ENCODE data around the gene GP2. TPM values are rescaled to one million over a fixed set of nuclear protein-coding genes. Genes with fewer than 3 reads are reported as not detected.
"Not testable (repeated sequence)": the region's sequence is repeated elsewhere in the genome, so short reads cannot be mapped to it uniquely, and the experiment has no call there.

Gene GP2
- total RNA-seq, 1 experiment from 2014 or later: not detected

GRCh38 chr16:20318006-20318405 is 9.3 kb downstream of the GP2 start:
- Histone ChIP-seq H3K4me1 (no peaks in the 10 kb centered on the region), H3K4me3 (no peak overlapping the region), H3K27ac (no peak overlapping the region), H3K27me3 (no peaks in the 10 kb centered on the region), H3K36me3 (no peaks in the 10 kb centered on the region), H3K9me3 (replicated peaks) (no peaks in the 10 kb centered on the region)
- DNase-seq: no peak

GRCh38 chr16:20317117-20317516 is 10.2 kb downstream of the GP2 start:
- DNase-seq: no peak
- Histone ChIP-seq H3K4me3 (no peak overlapping the region), H3K4me1 (no peaks in the 10 kb centered on the region), H3K9me3 (replicated peaks) (no peaks in the 10 kb centered on the region), H3K27ac (no peak overlapping the region), H3K27me3 (no peaks in the 10 kb centered on the region), H3K36me3 (no peaks in the 10 kb centered on the region)

GRCh38 chr16:20316715-20317114 is 10.6 kb downstream of the GP2 start:
- Histone ChIP-seq H3K27ac (no peak overlapping the region), H3K9me3 (replicated peaks) (no peaks in the 10 kb centered on the region), H3K36me3 (no peaks in the 10 kb centered on the region), H3K27me3 (no peaks in the 10 kb centered on the region), H3K4me3 (no peak overlapping the region), H3K4me1 (no peaks in the 10 kb centered on the region)
- no peak for DNase-seq

GRCh38 chr16:20315764-20316163 is 11.5 kb downstream of the GP2 start:
- Histone ChIP-seq H3K9me3 (replicated peaks) (no peaks in the 10 kb centered on the region), H3K36me3 (no peaks in the 10 kb centered on the region), H3K27ac (no peak overlapping the region), H3K27me3 (no peaks in the 10 kb centered on the region), H3K4me3 (no peak overlapping the region), H3K4me1 (no peaks in the 10 kb centered on the region)
- no peak for DNase-seq

- H3K36me3 ChIP-seq: no peaks in the 10 kb centered on the region
- no peak overlapping the region for H3K27ac ChIP-seq
- no peaks in the 10 kb centered on the region for H3K27me3 ChIP-seq
- no peaks in the 10 kb centered on the region for H3K9me3 ChIP-seq (replicated peaks)
- no peaks in the 10 kb centered on the region for H3K4me1 ChIP-seq
- H3K4me3 ChIP-seq: no peak overlapping the region
- no peak for DNase-seq
Measured at GRCh38 chr16:20314575-20314974, 12.7 kb downstream of the GP2 start.

- Histone ChIP-seq H3K9me3 (replicated peaks) (no peaks in the 10 kb centered on the region), H3K4me1 (no peaks in the 10 kb centered on the region), H3K4me3 (no peak overlapping the region), H3K27me3 (no peaks in the 10 kb centered on the region), H3K36me3 (no peaks in the 10 kb centered on the region), H3K27ac (no peak overlapping the region)
- no peak for DNase-seq
Measured at GRCh38 chr16:20313741-20314140, 13.6 kb downstream of the GP2 start.

GRCh38 chr16:20312536-20313095 is 14.7 kb downstream of the GP2 start:
- H3K9me3 ChIP-seq (replicated peaks); H3K27me3 ChIP-seq; H3K27ac ChIP-seq; H3K36me3 ChIP-seq; H3K4me1 ChIP-seq; H3K4me3 ChIP-seq; DNase-seq: not testable (repeated sequence)

- no peaks in the 10 kb centered on the region for H3K9me3 ChIP-seq (replicated peaks)
- no peaks in the 10 kb centered on the region for H3K36me3 ChIP-seq
- no peaks in the 10 kb centered on the region for H3K4me1 ChIP-seq
- no peaks in the 10 kb centered on the region for H3K27me3 ChIP-seq
- no peak overlapping the region for H3K27ac ChIP-seq
- DNase-seq: no peak
- no peak overlapping the region for H3K4me3 ChIP-seq
Measured at GRCh38 chr16:20311548-20311947, 15.8 kb downstream of the GP2 start.

GRCh38 chr16:20310421-20311395 is 16.6 kb downstream of the GP2 start:
- Histone ChIP-seq H3K4me3 (no peak overlapping the region), H3K9me3 (replicated peaks) (no peaks in the 10 kb centered on the region), H3K27me3 (no peaks in the 10 kb centered on the region), H3K36me3 (no peaks in the 10 kb centered on the region), H3K4me1 (no peaks in the 10 kb centered on the region), H3K27ac (no peak overlapping the region)
- DNase-seq: no peak

- H3K27ac ChIP-seq: no peak overlapping the region
- no peak for DNase-seq
- no peaks in the 10 kb centered on the region for H3K4me1 ChIP-seq
- H3K4me3 ChIP-seq: no peak overlapping the region
- H3K27me3 ChIP-seq: no peaks in the 10 kb centered on the region
- H3K9me3 ChIP-seq (replicated peaks): no peaks in the 10 kb centered on the region
- no peaks in the 10 kb centered on the region for H3K36me3 ChIP-seq
Measured at GRCh38 chr16:20309786-20310185, 17.5 kb downstream of the GP2 start.

GRCh38 chr16:20308801-20309590 is 18.3 kb downstream of the GP2 start:
- Histone ChIP-seq H3K9me3 (replicated peaks) (no peaks in the 10 kb centered on the region), H3K27ac (no peak overlapping the region), H3K27me3 (no peaks in the 10 kb centered on the region), H3K4me1 (no peaks in the 10 kb centered on the region), H3K36me3 (no peaks in the 10 kb centered on the region), H3K4me3 (no peak overlapping the region)
- no peak for DNase-seq

- H3K27me3 ChIP-seq: no peaks in the 10 kb centered on the region
- H3K36me3 ChIP-seq: no peaks in the 10 kb centered on the region
- H3K27ac ChIP-seq: no peak overlapping the region
- H3K4me1 ChIP-seq: no peaks in the 10 kb centered on the region
- H3K4me3 ChIP-seq: no peak overlapping the region
- DNase-seq: no peak
- H3K9me3 ChIP-seq (replicated peaks): no peaks in the 10 kb centered on the region
Measured at GRCh38 chr16:20308266-20308665, 19.0 kb downstream of the GP2 start.

- no peak for DNase-seq
- Histone ChIP-seq H3K27me3 (no peaks in the 10 kb centered on the region), H3K27ac (no peak overlapping the region), H3K9me3 (replicated peaks) (no peaks in the 10 kb centered on the region), H3K4me3 (no peak overlapping the region), H3K4me1 (no peaks in the 10 kb centered on the region), H3K36me3 (no peaks in the 10 kb centered on the region)
Measured at GRCh38 chr16:20307791-20308190, 19.5 kb downstream of the GP2 start.

GRCh38 chr16:20307240-20307671 is 20.1 kb downstream of the GP2 start:
- Histone ChIP-seq H3K27ac (no peak overlapping the region), H3K4me1 (no peaks in the 10 kb centered on the region), H3K27me3 (no peaks in the 10 kb centered on the region), H3K4me3 (no peak overlapping the region), H3K36me3 (no peaks in the 10 kb centered on the region), H3K9me3 (replicated peaks) (no peaks in the 10 kb centered on the region)
- DNase-seq: no peak

- H3K27me3 ChIP-seq: no peaks in the 10 kb centered on the region
- H3K4me1 ChIP-seq: no peaks in the 10 kb centered on the region
- H3K36me3 ChIP-seq: no peaks in the 10 kb centered on the region
- no peak overlapping the region for H3K4me3 ChIP-seq
- H3K9me3 ChIP-seq (replicated peaks): no peaks in the 10 kb centered on the region
- DNase-seq: no peak
- H3K27ac ChIP-seq: no peak overlapping the region
Measured at GRCh38 chr16:20306401-20306800, 20.9 kb downstream of the GP2 start.

All from SJCRH30 (cell line).